HG02623 (cell line): ENCODE results near the gene ZNF451.

ENCODE experiments used
- ATAC-seq: cut with Tn5 transposase; IDR thresholded peaks from one replicate; pipeline ENCODE4 v1.9.1; 2021; ENCODE audit warnings: moderate library complexity; ENCODE audit not compliant: unreplicated experiment

The ZNF451 gene

DNA sequence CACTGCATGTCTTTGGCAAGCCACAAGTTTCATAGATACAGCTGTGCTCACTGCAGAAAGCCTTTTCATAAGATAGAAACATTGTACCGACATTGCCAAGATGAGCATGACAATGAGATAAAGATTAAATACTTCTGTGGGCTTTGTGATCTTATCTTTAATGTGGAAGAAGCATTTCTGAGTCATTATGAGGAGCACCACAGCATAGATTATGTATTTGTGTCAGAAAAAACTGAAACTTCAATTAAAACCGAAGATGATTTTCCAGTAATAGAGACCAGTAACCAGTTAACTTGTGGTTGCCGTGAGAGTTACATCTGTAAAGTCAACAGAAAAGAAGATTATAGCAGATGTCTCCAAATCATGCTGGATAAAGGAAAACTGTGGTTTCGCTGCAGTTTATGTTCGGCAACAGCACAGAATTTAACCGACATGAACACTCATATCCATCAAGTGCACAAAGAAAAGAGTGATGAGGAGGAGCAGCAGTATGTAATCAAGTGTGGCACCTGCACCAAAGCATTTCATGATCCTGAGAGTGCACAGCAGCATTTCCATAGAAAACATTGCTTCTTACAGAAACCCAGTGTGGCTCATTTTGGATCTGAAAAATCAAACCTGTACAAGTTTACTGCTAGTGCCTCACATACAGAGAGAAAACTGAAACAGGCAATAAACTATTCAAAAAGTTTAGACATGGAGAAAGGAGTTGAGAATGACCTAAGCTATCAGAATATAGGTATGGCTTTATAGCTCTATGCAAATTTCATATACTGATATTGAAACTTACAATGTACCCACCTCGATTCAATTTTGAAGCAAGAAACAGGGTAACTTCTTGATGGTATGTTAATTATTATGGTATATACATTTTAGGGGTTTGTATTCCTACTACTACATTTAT is 58.2 kb downstream of the ZNF451 start:
- no peak for ATAC-seq

- ATAC-seq = no peak
Observed at GRCh38 chr6:57158658-57159057, 68.7 kb downstream of the ZNF451 start.

GRCh38 chr6:57159127-57159526 is 69.1 kb downstream of the ZNF451 start:
- ATAC-seq = no peak

DNA sequence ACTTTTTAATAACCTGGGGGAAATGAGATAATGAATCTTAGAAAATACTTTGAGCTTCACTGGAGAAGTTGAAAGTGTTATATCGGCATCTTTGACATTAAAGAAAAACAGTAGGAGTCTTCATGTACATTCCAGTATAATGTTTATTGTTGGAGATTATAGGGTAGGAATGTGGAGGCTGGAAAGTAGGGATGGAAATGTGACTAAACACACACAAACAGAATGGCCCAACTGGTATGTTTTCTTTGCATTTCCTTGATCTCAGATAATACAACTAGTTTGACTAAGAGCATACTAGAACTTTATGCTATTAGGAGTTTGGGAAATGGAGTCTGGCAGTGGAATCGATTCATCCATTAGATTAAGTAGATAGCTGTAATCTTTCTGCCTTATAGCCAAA is 72.0 kb downstream of the ZNF451 start:
- ATAC-seq = no peak

GRCh38 chr6:57162516-57162915 is 72.5 kb downstream of the ZNF451 start:
- no peak for ATAC-seq

GRCh38 chr6:57163956-57164355 is 74.0 kb downstream of the ZNF451 start:
- ATAC-seq = no peak

DNA sequence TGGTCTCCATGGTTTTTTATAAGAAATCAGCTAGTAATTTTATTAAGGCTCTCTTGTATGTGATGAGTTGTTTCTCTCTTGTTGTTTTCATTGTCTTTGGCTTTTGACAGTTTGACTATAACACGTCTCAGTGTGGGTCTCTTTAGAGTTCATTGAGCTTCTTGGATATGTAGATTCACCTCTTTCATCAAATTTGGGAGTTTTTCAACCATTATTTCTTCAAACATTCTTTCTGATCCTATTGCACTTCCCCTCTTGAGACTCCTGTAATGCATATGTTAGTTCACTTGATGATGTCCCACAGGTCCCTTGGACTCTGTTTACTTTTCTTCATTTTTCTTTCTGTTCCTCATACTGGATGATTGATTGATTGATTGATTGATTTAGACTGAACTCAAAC is 75.1 kb downstream of the ZNF451 start:
- no peak for ATAC-seq

- ATAC-seq = peak; percentile 85
Observed at GRCh38 chr6:57172136-57173055, 82.4 kb downstream of the ZNF451 start, which contains the start of gene BAG2. BAG2 (plus strand) TSS chr6:57172326; CDS start chr6:57172698, 372 bp downstream.

DNA sequence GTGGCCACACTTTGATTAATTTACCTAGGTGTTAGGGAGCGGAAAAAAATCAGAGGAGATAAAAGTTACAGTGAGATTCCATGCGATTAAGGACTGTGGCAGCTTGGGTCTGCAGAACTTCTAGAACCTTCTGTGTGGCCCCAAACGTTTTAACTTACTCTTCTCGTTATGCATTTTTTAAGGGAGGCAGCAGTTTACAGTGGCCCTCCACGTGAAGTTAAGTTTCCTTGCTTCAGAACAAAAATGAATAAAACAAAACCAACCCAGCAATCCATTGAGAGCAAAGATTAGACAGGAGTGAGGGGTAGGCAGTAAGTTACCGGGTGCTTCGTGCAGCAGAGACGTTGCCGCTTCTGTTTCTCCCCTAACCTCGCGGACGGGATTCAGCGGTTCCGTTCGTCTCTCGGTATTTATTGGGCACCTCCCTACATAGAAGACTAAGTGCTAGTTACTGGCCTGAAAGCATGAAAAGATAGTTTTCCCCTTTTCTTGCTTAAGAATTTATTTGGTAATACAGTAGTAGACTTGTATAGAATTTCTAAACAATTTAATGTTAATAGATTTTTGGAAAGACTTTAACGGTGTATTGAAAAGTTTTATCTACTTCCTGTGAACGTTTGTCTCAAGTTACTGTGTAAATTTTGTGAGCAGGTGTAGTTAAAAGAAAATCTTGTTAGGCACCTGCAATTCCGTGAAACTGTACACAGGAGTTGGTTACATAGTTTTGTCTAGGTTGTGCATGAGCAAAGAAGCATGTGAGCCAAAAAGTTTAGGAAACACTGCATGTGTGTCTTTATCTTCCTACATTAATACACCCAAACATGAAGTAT is 83.3 kb downstream of the ZNF451 start:
- no peak for ATAC-seq

GRCh38 chr6:57173886-57174510 is 84.0 kb downstream of the ZNF451 start:
- ATAC-seq = no peak

DNA sequence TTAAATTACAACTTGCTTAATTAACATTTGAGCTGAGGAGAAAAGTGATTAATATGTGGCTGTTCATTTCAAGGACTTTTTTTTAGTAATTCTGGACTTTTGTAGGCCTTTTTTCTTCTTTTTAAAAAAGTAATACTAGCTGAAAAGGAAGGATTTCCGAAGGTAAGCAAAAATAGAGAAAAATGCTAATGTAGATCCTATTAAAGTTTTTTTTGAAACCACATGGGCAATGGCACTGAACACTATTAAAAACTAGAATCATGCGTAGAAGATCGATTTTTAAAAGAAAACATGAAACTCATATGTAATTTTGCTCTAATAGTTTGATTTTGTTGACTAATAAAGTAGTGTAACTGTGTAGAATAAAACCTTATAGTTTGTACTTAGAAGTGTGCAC is 84.5 kb downstream of the ZNF451 start:
- ATAC-seq = no peak

GRCh38 chr6:57177545-57178265 is 87.7 kb downstream of the ZNF451 start:
- no peak for ATAC-seq

GRCh38 chr6:57180596-57180995 is 90.6 kb downstream of the ZNF451 start:
- no peak for ATAC-seq

GRCh38 chr6:57182017-57182432 is 92.0 kb downstream of the ZNF451 start:
- no peak for ATAC-seq

DNA sequence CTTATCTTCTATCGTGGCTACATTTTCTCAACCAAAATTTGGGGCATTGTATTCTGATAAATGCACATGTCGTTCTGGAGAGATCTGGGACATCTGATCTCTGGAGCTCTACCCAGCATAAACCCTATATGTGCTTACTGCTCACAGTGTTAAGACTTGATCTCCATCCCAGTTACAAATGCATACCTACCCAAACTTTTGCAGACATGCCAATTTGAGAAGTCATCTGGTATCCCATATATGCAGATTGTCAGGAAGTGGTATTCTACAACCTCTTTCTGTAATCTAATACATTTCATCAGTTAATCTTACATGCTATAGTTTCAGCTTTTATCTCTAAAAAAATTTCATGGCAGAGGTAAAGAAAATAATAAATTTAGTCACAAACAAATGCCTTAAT is 93.3 kb downstream of the ZNF451 start:
- ATAC-seq = no peak

- no peak for ATAC-seq
Observed at GRCh38 chr6:57190140-57190539, 100.2 kb downstream of the ZNF451 start.

DNA sequence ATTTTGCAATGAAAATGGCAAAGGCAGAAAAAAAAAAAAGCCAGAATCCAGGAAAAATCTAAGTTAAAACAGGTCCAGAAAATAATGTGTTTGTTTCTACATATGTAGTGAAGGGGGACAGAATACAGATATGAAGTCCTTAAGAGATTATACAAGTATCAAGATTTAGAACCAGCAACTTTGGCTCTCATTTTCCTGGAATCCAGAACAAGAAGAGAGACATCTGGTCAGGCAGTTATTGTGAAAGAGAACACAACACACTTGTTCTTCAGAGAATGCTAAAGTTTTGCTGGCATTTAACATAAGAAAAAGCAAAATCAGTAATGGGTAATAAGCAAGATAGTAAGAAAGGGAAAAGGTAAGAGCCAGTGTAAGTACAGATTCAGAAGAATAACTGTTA is 103.2 kb downstream of the ZNF451 start:
- ATAC-seq = no peak

- no peak for ATAC-seq
Observed at GRCh38 chr6:57195457-57195856, 105.5 kb downstream of the ZNF451 start.

GRCh38 chr6:57198926-57199636 is 109.1 kb downstream of the ZNF451 start:
- ATAC-seq = no peak
